Esophagus squamous epithelium (tissue), 5 donors: ENCODE measurements around the gene FURIN. TPM values are rescaled to one million over a fixed set of nuclear protein-coding genes. Genes with fewer than 3 reads are reported as not detected.
"Not testable (repeated sequence)": the region's sequence is repeated elsewhere in the genome, so short reads cannot be mapped to it uniquely, and the experiment has no call there.

Experiments used
- DNase-seq: peaks from one replicate; lab custom pipeline; 2025; lab: John Stamatoyannopoulos, UW
- H3K27ac ChIP-seq, 4 donors: fragments of 200-600 bp; sonication (generic); one replicate each; pipeline ENCODE4 v1.5.1; 2016 to 2019; ENCODE audit warnings: mild to moderate bottlenecking in 1 of 4
- H3K27me3 ChIP-seq, 4 donors: fragments of 200-600 bp; sonication (generic); 1 replicate in 3 of 4; 2 replicates in 1 of 4; pipeline versions ENCODE4 v1.5.1 to v1.6.0; 2017 to 2021; ENCODE audit warnings: antibody characterized with exemption in 1 of 4
- H3K36me3 ChIP-seq, 3 donors: fragments of 200-600 bp; sonication (generic); one replicate each; pipeline ENCODE4 v1.5.1; 2016 to 2019
- H3K4me1 ChIP-seq, 3 donors: fragments of 200-600 bp; sonication (generic); one replicate each; pipeline ENCODE4 v1.5.1; 2017 to 2019
- H3K4me3 ChIP-seq, 4 donors: fragments of 200-600 bp; sonication (generic); 1 replicate in 3 of 4; 2 replicates in 1 of 4; pipeline ENCODE4 v1.5.1; 2016 to 2019; ENCODE audit warnings: mild to moderate bottlenecking in 2 of 4, moderate library complexity in 1 of 4
- H3K9me3 ChIP-seq, 3 donors: fragments of 200-600 bp; sonication (generic); one replicate each; pipeline ENCODE4 v1.5.1; 2016 to 2019
- POLR2A ChIP-seq, 4 donors: fragments of 450-650 bp; IDR thresholded peaks; one replicate each; pipeline ENCODE4 v1.6.1; 2017; ENCODE audit warnings: antibody characterized with exemption in 4 of 4, mild to moderate bottlenecking in 4 of 4, moderate library complexity in 3 of 4
- WGBS, 2 donors: methylation state at CpG; one replicate each; pipeline ENCODE4 v1.1.5; 2018; 5-methylcytosine and 5-hydroxymethylcytosine counted together
- intact Hi-C: fragments of 100-400 bp; cut with DNase I; formaldehyde crosslinking; loops from one replicate; pipeline ENCODE4 v1.15.0; 2022
- total RNA-seq, 4 donors: library from RNA; depleted of rRNA; stranded (reverse); fragments of >200 nt; gene quantifications; one replicate each; pipeline ENCODE4 v1.1.0, GENCODE V29; 2016
- TF ChIP-seq, protein P1 (sequence below), 6 experiments: fragments of 450-650 bp in 4 of 6; fragments of 200-600 bp in 2 of 6; sonication (generic) in 2 of 6; IDR thresholded peaks; one replicate each; pipeline ENCODE4 v1.5.1; 2016 to 2019; ENCODE audit warnings: antibody characterized with exemption in 6 of 6, mild to moderate bottlenecking in 4 of 6, moderate library complexity in 4 of 6
- donor health status: DM: yes; HTN: yes; CAD: no.

FURIN gene
- total RNA-seq, 4 donors from 2014 or later, result 27.7 to 43.3 (median 38.5) TPM

DNA sequence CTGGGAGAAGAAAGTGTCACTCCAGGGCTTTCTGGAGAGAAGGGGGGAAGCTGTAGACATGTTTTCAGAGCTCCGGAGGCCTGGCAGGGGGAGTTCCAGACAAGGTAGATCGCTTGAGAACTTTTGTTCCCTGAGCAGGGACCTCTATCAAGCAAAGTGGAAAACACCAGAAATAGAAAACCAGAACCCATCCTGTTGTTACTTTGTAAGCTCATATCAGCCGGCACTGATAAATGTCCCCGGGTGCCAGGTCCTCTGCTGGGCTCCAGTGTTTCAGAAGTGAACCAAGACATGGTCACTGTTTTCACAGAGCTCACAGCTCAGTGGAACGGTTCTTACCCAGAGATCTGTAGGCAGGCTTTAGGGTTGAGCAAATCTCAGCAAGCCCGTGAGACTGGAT lies 50.4 kb downstream of the FURIN start:
- TF ChIP-seq POLR2A (IDR thresholded peaks at IDR 0.05), result no peak
- TF ChIP-seq, protein P1, sequence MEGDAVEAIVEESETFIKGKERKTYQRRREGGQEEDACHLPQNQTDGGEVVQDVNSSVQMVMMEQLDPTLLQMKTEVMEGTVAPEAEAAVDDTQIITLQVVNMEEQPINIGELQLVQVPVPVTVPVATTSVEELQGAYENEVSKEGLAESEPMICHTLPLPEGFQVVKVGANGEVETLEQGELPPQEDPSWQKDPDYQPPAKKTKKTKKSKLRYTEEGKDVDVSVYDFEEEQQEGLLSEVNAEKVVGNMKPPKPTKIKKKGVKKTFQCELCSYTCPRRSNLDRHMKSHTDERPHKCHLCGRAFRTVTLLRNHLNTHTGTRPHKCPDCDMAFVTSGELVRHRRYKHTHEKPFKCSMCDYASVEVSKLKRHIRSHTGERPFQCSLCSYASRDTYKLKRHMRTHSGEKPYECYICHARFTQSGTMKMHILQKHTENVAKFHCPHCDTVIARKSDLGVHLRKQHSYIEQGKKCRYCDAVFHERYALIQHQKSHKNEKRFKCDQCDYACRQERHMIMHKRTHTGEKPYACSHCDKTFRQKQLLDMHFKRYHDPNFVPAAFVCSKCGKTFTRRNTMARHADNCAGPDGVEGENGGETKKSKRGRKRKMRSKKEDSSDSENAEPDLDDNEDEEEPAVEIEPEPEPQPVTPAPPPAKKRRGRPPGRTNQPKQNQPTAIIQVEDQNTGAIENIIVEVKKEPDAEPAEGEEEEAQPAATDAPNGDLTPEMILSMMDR (IDR thresholded peaks at IDR 0.05), result no peak
- 86 to 88% methylated on average over 4 to 5 of the region's 6 CpGs for WGBS, 2 donors
- H3K36me3 ChIP-seq, result peaks cover 35 to 79% (median 37%) of the 10 kb centered on the region in 3 donors

DNA sequence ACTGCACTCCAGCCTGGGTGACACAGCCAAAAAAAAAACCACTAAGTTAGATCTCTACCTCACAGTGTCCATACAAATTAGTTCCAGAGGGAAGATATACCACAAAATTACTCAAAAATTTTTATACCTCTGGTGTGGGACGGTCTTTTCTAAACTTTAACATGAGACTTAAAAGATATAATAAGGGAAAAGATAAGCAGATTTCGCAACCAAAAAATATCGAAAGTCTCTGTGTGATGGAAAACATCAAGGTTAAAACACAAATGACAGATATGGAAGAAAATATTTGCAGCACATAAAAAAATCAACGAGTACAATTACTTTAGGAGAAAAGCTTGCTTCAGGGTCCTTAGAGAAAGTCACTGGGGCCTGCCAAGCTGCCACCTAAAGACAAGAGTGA lies 53.5 kb downstream of the FURIN start:
- 85 to 91% methylated on average over 4 of the region's 4 CpGs for WGBS, 2 donors
- H3K36me3 ChIP-seq, result peaks cover 25 to 49% (median 26%) of the 10 kb centered on the region in 3 donors
- no peak overlapping the region for H3K27ac ChIP-seq
- no peaks in the 10 kb centered on the region for H3K4me1 ChIP-seq
- DNase-seq, result no peak
- no peaks in the 10 kb centered on the region for H3K27me3 ChIP-seq
- H3K4me3 ChIP-seq, result no peak overlapping the region
- intact Hi-C loops, result no loop called here
- no peaks in the 10 kb centered on the region for H3K9me3 ChIP-seq
- TF ChIP-seq POLR2A (IDR thresholded peaks at IDR 0.05), result no peak
- TF ChIP-seq, protein P1 (IDR thresholded peaks at IDR 0.05), result no peak

More for the DNA sequence above, 50.4 kb downstream of the FURIN start:
- Histone ChIP-seq H3K27ac (no peak overlapping the region), H3K4me3 (no peak overlapping the region), H3K27me3 (no peaks in the 10 kb centered on the region), H3K9me3 (no peaks in the 10 kb centered on the region), H3K4me1 (no peaks in the 10 kb centered on the region)
- intact Hi-C loops, result no loop called here
- no peak for DNase-seq

DNA sequence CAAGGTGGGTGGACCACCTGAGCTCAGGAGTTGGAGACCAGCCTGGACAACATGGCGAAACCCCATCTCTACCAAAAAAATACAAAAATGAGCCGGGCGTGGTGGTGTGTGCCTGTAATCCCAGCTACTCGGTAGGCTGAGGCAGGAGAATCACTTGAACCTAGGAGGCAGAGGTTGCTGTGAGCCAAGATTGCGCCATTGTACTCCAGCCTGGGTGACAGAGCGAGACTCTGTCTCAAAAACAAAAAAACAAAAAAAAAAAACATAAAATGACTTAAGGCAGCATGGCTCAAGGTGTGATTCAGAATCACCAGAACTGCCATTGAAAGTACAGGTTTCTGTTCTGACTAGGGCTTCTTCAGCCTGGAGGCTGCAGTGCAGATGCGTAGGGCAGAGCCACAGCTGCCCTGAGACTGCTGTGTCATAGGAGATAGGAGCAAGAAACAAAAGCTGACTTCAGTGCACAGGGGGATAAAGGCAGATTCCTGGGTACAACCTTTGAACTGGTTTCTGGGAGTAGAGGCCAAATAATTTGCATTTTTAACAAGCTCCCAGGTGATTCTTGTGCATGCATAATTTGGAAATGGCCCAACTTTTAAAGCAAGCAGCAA lies 54.4 kb downstream of the FURIN start:
- 78 to 90% methylated on average over 7 of the region's 7 CpGs for WGBS, 2 donors
- H3K27ac ChIP-seq, H3K27me3 ChIP-seq, H3K4me3 ChIP-seq, H3K9me3 ChIP-seq, DNase-seq, intact Hi-C loops, H3K4me1 ChIP-seq: not testable (repeated sequence)
- H3K36me3 ChIP-seq, result peaks cover 19 to 40% (median 25%) of the 10 kb centered on the region in 3 donors

DNA sequence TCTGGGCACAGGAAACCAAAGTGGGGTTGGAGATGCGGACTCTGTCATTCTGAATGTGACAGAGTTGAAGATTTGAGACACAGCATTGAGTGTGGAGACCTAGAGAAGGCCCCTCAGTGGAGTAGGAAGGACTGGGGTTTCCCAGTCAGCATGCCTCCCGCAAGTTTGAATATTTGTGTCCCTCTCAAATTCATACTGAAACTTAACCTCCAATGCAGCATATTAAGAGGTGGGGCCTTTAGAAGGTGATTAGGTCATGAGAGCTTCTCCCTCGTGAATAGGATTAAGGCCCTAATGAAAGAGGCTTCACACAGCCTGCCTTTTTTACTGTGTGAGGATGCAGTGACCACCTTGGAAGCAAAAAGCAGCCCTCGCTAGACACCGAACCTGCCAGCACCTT lies 56.0 kb downstream of the FURIN start:
- WGBS, 2 donors, result 60 to 83% methylated on average over 3 to 4 of the region's 5 CpGs
- no peak overlapping the region for H3K27ac ChIP-seq
- peaks cover 10 to 24% (median 12%) of the 10 kb centered on the region in 3 donors for H3K36me3 ChIP-seq
- intact Hi-C loops, result no loop called here
- no peaks in the 10 kb centered on the region for H3K27me3 ChIP-seq
- no peak overlapping the region for H3K4me3 ChIP-seq
- TF ChIP-seq, protein P1 (IDR thresholded peaks at IDR 0.05), result no peak
- TF ChIP-seq POLR2A (IDR thresholded peaks at IDR 0.05), result no peak
- DNase-seq, result no peak
- peaks cover 0 to 5% (median 0%) of the 10 kb centered on the region in 3 donors for H3K4me1 ChIP-seq
- no peaks in the 10 kb centered on the region for H3K9me3 ChIP-seq

DNA sequence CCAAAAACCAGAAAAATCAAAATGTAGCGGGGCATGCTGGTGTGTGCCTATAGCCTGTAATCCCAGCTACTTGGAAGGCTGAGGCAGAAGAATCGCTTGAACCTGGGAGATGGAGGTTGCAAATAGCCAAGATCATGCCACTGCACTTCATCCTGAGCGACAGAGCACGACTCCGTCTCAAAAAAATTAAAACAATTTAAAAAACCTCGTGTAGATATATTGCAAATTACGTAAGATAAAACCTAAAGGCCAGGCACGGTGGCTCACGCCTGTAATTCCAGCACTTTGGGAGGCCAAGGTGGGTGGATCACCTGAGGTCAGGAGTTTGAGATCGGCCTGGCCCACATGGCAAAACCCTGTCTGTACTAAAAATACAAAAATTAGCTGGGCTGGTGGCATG lies 58.4 kb downstream of the FURIN start:
- 88 to 89% methylated on average over 10 of the region's 10 CpGs for WGBS, 2 donors
- intact Hi-C loops, result not testable (repeated sequence)

DNA sequence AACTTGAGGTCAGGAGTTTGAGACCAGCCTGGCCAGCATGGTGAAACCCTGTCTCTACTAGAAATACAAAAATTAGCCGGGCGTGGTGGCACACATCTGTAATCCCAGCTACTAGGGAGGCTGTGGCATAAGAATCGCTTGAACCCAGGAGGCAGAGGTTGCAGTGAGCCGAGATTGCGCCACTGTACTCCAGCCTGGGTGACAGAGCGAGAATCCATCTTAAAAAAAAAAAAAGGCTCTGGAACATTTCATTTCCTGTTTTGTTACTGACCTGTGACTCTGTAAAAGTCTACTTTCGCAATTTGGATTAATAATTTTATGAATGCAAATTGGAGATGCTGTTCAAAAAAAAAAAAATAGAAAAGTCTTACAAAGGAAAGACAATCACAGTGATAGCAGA lies 59.7 kb downstream of the FURIN start:
- H3K9me3 ChIP-seq, H3K36me3 ChIP-seq, intact Hi-C loops, DNase-seq, H3K27ac ChIP-seq, H3K4me3 ChIP-seq, H3K27me3 ChIP-seq: not testable (repeated sequence)
- peaks cover 13 to 37% (median 17%) of the 10 kb centered on the region in 3 donors for H3K4me1 ChIP-seq
- WGBS, 2 donors, result 77 to 83% methylated on average over 5 to 6 of the region's 7 CpGs

More for the DNA sequence above, 58.4 kb downstream of the FURIN start:
- H3K27me3 ChIP-seq, H3K27ac ChIP-seq, H3K9me3 ChIP-seq, H3K4me3 ChIP-seq, H3K36me3 ChIP-seq, DNase-seq: not testable (repeated sequence)
- H3K4me1 ChIP-seq, result peaks cover 12 to 24% (median 13%) of the 10 kb centered on the region in 3 donors
